ENCODE data around the gene MRPL4.
A peak's percentile ranks its signal among the peaks of the same experiment; 100 is the strongest.

MRPL4 gene

DNA sequence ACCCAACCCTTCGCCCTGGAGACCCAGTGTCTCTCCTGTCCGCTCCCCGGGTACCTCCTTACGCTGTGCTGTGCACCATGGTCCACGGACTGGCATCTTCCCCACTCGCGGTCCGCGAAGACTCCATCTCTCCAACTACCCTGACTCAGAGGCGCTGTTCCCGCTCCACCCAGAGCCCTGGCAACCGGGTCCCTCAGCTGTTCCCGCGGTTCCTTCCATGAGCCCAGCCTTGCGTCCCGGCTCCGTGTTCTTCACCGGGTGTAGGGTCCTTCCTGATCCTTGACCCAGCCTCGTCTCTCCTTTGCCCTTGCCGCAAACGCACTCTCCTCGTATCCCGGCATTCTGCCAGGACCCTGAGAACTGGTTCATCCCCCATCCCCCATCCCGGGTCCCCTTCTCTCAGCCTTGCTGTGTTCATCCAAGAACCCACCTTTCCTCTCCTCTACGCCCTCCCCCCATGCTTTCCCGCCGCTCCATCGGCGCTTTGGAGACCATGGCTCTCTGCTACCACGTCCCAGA lies 38.4 kb downstream of the MRPL4 start:
- DNase-seq = no peak

DNA sequence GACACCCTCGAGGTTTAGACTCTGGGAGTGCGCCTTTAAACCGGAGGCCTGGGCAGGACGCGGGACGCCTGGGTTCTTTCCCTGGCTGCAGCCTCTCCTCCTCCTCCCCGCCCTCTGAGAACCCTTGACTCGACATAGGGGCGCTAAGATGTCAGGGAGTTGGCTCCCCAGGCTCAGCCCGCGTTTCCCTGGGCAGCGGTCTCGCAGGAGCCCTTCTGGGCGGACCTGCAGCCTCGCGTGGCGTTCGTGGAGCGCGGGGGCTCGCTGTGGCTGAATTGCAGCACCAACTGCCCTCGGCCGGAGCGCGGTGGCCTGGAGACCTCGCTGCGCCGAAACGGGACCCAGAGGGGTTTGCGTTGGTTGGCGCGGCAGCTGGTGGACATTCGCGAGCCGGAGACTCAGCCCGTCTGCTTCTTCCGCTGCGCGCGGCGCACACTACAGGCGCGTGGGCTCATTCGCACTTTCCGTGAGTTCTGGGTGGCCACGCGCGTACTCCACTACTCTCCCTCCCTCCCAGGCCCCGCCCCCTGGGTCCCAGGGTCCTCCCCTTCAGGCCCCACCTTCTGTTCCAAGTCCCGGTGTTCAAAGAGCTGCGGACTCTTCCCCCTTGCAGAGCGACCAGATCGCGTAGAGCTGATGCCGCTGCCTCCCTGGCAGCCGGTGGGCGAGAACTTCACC lies 39.0 kb downstream of the MRPL4 start:
- peak; percentile 46 for DNase-seq

DNA sequence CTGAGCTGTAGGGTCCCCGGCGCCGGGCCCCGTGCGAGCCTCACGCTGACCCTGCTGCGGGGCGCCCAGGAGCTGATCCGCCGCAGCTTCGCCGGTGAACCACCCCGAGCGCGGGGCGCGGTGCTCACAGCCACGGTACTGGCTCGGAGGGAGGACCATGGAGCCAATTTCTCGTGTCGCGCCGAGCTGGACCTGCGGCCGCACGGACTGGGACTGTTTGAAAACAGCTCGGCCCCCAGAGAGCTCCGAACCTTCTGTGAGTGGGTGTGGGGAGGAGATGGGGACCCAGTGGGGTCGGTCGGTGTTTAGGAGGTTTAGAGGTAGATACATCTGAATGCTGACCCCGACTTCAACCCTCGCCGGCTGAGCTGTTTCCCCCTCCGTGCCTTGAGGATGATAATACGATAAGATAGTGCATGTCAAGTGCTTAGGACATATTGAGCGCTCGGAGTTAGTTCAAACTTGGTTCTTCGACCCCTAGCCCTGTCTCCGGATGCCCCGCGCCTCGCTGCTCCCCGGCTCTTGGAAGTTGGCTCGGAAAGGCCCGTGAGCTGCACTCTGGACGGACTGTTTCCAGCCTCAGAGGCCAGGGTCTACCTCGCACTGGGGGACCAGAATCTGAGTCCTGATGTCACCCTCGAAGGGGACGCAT lies 39.7 kb downstream of the MRPL4 start:
- DNase-seq = no peak

DNA sequence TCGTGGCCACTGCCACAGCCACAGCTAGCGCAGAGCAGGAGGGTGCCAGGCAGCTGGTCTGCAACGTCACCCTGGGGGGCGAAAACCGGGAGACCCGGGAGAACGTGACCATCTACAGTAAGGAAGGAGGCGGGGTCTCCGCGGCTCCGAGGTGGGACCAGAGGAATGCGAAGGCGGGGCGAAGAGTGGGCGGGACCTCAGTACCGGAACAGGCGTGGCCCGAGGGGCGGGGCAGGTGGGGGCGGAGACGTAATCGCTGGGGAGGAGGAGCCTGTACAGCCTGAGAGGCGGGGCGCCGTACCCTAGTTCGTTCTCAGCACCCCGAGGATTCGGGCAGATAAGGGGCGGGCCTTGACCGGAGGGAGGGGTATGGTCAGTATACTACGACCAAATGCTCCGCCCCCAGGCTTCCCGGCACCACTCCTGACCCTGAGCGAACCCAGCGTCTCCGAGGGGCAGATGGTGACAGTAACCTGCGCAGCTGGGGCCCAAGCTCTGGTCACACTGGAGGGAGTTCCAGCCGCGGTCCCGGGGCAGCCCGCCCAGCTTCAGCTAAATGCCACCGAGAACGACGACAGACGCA lies 40.3 kb downstream of the MRPL4 start:
- DNase-seq = peak; percentile 39

DNA sequence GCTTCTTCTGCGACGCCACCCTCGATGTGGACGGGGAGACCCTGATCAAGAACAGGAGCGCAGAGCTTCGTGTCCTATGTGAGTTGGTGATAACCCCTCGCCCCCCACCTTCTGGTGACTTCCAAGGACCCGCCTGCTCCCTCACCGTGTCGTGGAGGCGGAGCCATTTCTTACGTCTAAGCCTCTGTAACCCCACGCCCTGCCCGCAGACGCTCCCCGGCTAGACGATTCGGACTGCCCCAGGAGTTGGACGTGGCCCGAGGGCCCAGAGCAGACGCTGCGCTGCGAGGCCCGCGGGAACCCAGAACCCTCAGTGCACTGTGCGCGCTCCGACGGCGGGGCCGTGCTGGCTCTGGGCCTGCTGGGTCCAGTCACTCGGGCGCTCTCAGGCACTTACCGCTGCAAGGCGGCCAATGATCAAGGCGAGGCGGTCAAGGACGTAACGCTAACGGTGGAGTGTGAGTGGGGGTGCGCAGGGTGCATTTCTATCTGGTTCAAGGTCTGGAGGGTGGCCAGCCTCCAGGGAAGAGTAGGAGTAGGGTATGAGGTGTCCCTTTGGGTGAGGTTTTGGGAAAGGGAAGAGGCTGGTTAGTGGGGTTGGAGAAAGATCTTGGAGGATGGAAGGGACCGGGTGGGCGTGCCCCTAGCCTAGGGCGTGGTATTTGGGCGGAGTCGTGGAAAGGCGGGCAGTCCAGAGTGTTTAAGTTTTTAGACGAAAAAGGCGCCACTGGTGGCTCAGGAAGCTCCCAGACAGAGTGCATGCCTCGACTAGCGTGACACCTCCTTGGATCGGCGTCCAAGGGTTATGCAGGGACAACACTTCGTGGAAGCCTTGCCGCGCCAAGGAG lies 41.0 kb downstream of the MRPL4 start:
- no peak for DNase-seq

DNA sequence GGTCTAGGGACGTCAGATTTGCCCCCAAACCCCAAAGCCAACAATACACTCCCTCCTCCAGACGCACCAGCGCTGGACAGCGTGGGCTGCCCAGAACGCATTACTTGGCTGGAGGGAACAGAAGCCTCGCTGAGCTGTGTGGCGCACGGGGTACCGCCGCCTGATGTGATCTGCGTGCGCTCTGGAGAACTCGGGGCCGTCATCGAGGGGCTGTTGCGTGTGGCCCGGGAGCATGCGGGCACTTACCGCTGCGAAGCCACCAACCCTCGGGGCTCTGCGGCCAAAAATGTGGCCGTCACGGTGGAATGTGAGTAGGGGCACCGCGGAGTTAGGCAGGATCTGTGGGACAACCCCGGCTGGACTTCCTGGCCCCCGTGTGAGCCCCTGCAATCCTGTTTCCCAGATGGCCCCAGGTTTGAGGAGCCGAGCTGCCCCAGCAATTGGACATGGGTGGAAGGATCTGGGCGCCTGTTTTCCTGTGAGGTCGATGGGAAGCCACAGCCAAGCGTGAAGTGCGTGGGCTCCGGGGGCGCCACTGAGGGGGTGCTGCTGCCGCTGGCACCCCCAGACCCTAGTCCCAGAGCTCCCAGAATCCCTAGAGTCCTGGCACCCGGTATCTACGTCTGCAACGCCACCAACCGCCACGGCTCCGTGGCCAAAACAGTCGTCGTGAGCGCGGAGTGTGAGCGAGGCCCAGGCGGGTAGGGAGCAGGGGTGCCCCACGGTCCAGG lies 41.8 kb downstream of the MRPL4 start:
- no peak for DNase-seq

DNA sequence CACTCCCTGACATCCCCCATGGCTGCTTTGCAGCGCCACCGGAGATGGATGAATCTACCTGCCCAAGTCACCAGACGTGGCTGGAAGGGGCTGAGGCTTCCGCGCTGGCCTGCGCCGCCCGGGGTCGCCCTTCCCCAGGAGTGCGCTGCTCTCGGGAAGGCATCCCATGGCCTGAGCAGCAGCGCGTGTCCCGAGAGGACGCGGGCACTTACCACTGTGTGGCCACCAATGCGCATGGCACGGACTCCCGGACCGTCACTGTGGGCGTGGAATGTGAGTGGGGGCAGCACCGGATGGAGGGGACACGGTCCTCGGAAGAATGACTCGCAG lies 42.3 kb downstream of the MRPL4 start:
- no peak for DNase-seq

DNA sequence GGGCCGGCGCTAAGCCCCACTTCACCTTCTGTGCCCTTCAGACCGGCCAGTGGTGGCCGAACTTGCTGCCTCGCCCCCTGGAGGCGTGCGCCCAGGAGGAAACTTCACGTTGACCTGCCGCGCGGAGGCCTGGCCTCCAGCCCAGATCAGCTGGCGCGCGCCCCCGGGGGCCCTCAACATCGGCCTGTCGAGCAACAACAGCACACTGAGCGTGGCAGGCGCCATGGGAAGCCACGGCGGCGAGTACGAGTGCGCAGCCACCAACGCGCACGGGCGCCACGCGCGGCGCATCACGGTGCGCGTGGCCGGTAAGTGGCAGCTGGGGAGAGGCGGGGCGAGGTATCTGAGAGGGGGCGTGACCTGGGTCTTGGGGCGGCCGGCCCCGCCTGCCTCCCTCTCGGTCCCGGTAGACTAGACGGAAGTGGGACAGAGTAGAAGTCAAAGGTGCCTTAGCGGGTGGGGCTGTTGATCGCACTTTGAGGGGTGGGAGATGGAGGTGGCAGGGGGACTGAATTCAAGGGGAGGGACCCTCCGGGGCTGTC lies 43.4 kb downstream of the MRPL4 start:
- peak; percentile 77 for DNase-seq

DNA sequence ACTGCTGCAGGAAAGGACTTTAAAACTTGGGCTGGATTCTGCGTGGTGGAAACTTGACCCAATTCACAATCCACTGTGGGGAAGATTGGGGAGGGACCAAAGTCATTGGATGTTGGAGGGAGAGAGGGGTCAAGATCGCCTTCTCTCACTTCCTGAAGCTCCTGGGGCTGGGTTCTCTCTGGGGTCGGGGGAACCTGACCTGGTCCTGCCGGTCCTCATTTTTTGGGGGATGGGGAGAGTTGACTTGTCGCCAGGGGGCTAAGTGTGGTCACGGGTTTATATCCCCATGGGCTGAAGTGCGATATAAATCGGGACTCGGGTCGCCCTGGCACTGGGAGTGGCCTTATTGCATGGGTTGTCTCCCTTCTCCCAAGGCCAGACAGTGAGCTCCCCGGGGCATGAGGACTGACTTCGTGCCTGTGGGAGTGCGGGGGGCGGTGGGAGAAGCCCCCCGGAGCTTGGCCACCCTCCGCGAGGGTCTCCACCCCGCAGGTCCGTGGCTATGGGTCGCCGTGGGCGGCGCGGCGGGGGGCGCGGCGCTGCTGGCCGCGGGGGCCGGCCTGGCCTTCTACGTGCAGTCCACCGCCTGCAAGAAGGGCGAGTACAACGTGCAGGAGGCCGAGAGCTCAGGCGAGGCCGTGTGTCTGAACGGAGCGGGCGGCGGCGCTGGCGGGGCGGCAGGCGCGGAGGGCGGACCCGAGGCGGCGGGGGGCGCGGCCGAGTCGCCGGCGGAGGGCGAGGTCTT lies 44.0 kb downstream of the MRPL4 start:
- no peak for DNase-seq

DNA sequence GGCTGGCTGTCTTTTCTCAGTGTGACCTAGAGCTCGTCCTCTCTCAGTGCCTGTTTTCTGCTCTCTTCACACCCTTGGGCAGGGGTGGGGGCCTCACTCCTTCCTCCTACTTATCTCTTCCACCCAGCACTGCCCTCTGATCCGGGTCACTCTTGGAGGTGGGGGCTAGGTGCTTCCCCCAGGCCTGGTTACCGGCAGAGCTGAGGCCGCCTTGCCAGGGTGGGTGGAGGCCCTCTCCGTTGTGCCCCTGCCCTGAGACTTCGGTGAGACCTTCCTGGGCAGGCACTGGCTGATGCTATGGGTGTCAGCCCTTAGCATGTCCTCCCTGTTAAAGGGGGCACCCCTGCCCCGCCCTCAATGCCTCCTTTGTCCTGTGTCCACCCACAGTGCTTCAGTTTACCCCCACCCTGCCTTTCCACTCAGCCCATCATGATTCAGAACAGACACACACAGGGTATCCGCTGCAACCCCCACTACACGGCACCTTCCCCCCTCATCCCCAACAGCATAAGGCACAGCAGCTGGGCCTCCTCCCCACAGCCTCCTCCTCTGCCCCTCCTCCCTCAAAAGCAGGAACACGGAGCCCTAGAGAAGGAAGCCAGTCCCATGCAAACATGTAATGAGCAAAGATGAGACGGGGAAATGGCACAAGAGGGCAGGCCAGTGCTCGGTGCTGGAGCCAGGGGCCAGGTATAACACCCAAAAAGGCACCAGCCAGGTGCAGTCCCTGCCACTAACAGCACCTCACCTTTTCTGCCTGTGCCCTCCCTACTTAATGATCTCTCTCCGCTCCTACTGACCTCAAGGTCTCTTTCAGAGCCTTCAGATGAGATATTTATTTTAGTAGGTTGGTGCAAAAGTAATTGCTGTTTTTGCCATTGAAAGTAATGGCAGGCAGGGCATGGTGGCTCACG lies 47.8 kb downstream of the MRPL4 start:
- no peak for DNase-seq

DNA sequence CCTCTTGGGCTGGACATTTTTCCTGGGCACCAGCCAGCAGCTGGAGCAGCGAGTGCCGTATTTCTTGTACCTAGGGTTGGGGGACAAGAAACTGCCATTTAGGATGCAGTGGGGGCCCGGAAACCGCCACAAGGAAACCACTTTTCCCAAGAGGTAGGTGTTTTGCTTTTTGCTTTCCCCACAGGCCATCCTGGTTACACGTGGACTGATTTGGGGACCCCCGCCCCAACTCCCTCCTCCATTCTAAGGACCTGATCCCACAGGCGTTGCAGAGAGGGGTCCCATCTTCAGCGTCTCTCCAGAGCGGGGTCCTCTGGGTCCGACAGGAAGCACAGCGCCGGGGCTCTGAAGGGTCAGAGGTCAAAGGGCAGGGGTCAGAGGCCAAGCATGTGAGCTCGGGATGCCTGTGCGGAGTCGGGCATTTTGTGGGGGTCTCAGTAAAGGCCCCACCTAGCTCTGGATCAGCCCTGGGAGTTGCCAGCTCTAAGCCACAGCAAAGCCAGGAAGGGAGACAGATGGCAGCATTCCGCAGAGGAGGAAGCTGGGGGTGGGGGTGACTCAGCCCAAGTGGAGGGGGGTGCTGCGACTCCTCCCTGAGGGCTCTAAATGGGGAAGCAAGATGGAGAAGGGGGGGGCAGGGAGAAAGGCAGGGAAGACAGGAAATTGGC lies 53.3 kb downstream of the MRPL4 start:
- no peak for DNase-seq

DNA sequence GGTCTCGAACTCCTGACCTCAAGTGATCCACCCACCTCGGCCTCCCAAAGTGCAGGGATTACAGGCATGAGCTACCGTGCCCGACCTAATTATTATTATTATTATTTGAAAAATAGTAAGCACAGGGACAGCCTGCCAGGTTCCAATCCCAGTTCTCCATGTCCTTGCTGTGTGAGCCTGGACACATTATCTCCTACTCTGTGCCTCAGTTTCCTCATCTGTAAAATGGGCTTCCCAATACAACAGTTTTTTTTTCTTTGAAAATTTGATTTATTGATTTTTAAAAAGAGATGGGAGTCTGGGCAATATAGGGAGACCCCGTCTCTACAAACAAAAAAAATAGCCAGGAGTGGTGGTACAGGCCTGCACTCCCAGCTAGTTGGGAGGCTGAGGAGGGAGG lies 54.3 kb downstream of the MRPL4 start:
- no peak for DNase-seq

DNA sequence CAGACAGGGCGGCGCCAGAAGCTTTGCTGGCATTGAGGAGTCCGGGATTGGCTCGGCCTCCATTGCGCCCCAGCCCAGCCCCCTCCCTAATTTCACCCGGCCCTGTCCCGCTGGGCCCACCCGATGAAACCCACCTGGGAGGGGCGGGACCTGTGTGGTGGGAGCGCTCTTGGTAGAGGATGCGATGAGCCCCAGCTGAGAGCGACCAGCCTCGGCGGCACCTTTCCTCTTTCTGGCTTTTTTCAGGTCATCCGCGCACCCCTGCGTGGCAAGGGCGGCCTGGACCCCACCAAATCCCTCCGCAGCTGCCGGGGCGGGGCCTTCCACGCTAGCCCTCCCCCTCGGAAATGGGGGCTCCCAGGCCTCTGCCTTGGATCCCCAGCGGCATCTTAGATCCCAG lies 57.4 kb downstream of the MRPL4 start, which contains the start of gene ZGLP1:
ZGLP1 (minus strand) TSS at position 393 of the 400 bp plus-strand sequence.
- no peak for DNase-seq
